DMS53 (cell line): Measurements from ENCODE around the gene SLC26A6.

Source experiments
- DNase-seq: peaks from one replicate; lab custom pipeline; 2025; lab: John Stamatoyannopoulos, UW

Gene SLC26A6

DNA sequence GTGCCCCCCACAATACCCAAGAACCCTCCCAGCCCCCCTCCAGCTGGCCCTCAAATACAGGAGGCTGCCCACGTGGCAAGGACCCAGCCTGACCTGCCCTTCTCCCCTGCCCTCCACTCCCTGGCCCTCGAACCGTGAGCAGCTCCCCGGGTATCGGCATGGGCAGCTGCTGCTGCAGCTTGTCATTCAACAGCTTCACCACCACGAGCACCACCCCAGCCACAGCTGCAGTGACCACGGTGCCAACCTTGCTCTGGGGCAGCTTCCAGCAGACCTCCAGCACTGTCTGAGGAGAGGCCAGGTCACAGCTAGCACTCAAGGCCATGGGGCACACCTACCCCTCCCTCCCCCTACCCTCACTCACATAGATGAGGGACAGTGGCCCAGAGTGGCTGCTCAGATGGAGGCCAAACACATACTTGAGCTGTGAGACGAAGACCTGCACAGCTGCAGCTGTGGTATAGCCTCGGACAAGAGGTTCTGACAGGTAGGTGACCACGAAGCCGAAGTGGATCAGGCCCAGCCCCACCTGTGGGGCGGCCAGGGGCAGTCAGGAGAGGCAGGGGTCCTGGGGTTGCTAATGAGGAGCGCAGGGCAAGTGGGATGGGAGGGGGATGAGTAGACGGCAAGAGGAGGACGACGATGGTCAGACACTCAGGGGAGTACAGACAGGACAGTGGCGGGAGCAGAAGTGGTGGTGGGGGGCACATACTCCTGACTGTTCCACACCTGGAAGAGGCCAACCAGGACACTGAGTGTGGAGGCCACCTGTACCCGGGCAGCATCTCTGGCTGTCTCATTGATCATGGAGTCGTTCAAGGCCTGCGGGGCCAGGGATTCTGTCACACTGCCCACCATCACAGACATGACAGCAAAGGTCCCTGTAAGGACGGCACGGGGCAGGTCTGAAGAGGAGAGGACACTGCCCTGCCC is 3.5 kb downstream of the SLC26A6 start:
- no peak for DNase-seq

DNA sequence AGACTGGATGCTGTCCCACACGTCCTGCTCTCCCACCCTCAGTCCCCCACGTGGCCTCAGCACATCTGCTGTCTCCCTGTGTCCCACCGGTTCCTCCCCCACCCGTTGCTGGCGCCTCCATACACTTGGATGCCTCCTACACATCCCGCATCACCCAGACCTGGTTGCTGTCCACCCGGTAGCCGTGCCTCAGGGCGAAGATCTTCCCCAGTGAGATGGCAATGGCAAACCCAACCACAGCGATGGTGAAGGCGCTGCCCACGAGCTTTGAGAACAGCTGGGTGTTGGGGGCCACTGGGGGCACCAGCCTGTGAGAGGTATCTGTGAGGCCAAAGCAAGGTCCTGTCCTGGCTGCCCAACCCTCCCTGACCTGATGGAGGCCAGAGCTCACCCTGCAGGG is 4.4 kb downstream of the SLC26A6 start:
- DNase-seq, result no peak

DNA sequence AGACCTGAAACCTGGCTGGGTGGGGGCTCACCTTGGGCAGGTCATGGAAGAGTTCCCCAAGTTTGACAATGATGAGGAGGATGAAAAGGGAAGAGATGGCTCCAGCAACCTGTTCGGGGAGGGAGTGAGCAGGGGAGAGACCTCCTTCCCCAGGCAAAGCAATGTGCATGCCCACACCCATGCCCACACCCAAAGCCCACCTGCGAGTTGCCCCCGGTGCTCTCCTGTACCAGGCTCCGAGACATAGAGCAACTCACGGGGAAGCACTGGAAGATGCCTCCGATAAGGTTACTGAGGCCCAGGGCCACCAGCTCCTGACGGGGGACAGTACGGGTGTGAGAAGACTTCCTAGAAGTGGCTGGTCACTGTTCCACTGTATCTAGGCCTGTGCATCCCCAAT is 4.9 kb downstream of the SLC26A6 start:
- DNase-seq, result no peak

DNA sequence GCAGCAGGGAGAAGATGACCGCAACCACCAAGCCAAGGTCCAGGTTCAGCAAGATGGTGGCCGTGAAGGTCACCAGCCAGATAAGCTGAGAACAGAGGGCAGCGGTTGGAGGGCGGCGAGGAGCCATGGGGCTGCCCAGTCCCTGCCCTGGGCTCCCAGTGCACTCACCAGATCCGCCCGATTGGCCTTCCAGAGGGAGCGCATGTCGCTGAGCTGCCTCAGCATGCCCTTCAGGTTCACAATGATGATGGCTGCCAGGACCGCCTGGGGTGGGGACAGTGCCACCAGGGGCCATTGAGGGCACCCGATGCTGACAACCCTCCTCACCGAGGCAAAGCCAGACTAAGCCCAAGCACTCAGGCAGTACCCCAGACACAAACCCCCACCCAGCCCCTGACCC is 5.4 kb downstream of the SLC26A6 start:
- DNase-seq, result no peak

DNA sequence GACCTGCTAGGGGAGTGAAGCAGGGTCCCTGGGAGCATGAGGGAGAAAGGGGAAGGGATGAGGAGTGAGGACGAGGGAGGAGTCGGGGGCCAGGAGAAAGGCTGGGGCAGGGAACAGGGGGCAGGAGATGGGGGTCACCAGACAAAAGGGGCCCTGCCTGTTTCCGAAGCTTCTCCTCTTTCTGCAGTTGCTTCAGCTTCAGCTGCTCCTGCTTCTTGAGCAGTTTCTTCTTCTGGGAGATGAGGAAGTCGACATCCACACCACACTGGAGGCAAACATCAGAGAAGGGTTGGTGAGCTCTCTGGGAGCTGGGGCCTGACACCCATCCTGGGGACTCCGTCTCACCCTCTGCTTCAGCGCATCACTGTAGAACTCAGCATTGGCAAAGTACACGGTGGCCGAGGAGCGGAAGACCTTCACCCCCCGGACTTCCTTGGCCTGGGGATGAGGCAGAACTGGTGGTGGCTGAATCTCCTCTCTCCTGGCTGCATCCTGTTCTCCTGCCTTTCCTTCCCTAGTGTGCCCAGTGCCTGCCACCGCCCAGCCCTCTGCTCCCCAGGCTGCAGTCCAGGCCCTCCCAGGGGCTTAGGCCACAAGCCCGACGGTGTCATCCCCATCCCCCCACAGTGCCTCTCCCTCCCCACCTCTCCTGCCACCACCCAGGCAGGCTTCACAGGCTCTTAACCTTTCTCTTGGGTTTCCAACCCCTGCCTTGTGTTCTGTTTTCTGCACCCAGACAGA is 6.8 kb downstream of the SLC26A6 start:
- no peak for DNase-seq

DNA sequence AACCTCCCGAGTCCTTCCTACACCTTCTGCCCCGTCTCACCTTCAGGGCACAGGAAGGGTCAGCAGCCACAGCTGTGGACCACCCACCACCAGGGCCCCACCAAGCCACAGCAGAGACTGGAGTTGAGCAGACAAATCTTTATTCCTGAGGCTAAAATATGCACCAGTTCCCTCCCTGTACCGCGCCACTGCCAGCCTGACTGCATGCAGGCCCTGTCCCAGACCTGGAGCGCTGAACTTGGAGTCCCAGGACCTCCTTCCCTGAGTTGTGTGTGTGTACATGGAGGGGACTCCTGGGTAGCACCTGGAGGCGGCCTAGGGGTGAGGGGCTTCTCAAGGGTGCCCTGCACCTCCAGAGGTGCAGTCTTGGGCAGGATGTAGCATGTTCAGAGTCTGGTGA is 9.7 kb downstream of the SLC26A6 start:
- no peak for DNase-seq

DNA sequence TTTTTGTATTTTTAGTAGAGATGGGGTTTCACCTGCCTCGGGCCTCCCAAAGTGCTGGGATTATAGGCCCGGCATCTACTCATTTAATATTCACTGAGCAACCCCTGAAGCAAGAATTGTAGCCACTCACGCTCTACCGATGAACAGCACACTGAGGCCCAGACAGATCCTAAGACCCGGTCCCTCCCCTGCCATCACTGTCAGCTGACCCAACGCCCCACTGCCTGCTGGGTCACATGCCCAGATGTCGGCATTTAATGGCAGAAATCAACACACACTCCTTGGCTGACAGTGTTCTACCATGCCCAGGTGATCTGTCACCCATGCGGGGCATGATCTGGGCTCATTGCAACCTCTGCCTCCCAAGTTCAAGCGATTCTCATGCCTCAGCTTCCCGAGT is 10.5 kb downstream of the SLC26A6 start:
- DNase-seq, result no peak

DNA sequence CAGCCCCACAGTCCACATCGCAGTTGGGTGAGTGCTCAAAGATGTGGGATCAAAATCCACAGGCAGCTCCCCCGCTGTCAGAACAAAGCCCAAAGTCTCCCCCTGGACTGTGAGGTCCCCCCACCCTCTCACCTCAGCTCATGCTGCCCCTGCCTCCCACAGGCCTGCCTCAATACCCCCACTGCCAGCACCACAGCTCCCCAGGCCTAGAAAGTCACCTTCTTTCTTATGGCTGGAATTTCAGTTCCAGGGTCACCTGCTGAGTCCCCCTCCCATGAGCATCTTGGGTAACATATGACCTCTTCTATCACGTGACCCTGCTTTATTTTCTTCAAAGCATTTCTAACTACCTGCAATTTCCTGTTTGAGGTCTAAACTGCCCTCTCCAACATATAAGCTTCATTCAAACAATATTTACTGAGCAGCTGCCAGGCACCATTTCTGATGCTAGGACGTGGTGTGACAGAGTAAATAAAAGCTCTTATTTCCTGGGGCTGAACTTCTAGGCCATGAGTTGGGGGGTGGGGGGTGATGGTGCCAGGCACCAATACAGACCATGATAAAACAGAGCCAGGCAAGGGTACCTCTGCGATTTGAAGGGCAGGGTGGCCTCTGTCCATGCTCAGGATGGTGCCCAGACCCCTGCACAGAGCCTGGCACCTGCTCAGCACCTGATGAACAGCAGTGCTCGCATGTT is 11.3 kb downstream of the SLC26A6 start:
- DNase-seq, result peak; percentile 78

DNA sequence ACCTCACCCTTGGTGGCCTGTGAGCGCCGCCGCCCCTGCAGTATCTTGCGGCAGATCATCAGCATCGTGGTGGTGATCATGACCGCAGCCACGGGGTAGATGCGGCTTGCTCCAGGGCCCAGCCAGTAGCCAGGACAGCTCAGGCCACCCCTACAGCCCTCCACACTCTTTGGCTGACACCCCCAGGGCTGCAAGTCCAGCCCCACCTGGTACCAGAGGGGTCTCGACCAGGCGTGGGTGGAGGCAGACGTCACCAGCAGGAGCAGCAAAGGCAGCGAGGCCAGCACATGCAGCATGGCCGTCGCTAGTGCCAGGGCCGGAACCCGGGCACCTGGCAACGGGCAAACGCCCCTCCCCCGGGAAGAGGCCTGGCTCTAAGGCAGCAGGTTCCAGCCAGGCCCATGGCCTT is 13.8 kb downstream of the SLC26A6 start, which contains the start of gene TMEM89:
Gene TMEM89 (minus strand): TSS at position 309 of the 409 bp plus-strand sequence. CDS start 13 bp downstream, at position 296.
- no peak for DNase-seq

DNA sequence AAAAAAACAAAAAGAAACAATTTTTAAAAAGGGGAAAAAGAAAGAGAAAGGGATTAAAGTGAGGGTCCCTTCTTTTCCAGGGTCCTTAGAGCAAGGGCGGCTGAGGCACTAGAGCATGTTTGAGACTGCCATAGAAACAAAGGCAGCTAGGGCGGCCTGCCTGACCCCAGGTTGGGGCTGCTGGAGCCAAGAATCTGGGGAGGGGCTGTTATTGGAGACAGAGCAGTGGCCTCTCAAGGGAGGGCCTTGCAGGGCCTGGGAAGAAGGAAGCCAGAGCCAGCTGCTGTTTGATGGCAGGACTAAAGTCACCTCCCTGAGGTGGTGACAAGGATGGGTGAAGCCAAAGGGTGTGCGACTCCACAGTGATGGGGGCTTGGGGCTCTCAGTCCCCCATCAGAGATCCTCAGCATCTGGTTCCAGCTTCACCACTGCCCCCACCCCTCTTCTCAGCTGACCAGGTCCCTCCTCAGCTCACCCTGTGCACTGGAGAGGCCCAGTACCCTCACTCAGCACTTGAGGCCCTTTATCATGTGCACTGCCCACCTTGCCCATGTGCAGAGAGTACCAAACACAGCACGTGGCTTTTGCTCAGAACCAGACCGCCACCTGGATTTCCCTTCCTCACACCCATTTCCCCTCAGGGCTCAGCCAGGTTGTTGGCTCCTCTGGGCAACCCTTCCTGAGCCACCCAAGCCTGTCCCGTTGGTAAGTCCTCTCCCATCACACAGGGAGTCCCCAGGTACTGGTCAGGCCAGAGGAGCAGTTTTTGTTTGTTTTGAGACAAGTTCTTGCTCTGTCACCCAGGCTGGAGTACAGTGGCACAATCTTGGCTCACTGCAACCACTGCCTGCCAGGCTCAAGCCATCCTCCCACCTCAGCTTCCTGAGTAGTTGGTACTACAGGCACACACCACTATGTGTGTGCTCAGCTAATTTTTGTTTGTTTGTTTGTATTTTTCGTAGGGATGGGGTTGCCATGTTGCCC is 15.4 kb downstream of the SLC26A6 start:
- no peak for DNase-seq

DNA sequence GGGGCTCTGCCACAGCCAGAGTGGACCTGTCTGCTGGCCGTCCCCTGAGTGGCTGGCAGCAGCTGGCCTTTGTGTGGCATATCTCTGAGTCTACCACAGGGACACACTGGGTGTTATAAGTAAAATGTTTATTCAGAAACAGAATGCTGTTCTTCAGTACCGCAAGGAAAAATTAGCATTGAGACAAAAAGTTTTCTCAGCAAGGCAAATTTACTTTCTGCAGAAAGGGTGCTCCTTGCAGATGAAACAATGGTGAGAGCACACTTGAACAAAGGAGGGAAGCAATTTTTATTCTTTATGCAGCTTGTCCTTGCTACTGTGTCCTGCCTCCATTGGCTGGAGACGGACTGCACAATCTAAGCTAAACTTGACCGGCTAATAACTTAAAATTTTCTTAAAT is 17.7 kb downstream of the SLC26A6 start:
- DNase-seq, result no peak

DNA sequence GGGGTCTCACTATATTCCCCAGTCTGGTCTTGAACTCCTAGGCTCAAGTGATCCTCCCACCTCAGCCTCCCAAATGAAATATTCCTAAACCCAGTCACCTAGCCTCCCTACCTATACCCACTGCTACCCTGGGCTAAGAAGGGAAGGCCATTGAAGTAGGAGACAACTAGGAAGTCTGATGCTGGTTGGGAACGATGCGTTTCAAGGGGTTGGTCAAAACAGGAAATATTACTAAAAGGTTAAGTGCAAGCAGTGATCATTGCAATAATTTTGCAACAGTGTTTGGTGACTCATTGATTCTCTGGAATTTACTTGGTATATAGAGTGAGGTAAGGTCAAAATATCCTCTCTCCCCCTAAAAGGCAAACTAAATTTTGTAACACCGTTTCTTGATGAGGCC is 21.2 kb downstream of the SLC26A6 start:
- DNase-seq, result no peak

DNA sequence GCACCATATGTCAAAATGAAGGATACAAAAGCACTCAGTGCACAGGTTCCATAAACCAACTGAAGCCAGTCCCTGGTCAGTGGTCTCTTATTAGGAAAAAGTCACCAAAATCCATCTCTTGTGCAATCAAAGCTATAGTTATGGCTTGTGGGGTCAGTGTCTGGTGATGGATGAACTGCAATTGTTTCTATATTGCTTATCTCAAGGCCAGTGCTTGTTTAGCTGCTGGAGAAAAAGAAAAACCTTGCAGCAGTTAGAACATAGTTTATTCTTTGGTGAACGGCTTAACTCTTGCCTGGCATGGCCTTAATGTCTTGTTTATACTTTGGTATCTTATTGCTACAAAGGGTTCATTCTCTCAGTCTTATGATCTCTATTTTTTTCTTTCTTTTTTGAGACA is 23.0 kb downstream of the SLC26A6 start:
- DNase-seq, result no peak

DNA sequence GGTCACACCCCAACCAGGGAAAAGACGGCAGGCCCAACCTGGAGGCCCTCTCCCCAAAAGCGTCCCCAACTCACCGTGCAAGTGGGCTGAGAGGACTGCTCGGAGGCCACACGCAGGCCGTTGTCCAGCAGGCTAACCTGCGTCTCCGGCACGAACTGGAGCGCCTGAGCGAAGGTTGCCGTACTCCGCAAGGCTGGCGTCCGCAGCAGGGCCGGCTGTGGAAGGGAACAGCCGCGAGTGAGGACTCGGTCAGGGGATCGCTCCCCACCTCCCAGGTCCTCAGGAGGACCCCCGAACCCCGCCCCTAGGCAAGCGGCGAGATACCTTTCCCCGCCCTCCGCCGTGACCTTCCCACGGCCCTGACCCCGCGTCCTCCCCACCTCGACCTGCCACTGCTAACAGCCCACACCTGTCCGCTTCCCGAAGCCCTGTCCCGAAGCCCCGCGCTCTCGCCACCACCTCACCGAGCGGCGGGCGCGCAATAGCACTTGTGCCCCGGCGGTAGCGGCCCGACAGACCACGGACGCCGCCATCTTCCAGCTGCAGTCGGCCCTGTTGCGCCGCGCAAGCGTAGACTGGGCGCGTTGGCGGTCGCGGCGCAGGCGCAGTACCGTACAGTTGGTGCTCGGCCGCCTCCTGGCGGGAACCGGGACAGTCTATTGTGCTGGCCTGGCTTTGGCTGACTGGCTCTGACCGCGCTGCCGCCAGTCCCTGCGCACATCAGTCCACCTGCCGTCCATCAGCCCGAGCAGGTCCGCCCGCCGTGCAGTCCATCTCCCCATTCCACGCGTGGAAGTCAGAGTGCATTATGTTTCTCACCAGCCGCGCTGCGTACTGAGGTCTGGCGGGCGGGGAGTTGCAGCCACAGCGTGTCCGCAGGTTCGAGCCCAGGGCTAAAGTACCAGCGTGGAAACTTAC is 25.9 kb downstream of the SLC26A6 start, which contains the start of gene UQCRC1:
Gene UQCRC1 (minus strand): TSS at position 559 of the 918 bp plus-strand sequence. CDS start 26 bp downstream, at position 533.
- DNase-seq, result peak; percentile 85

DNA sequence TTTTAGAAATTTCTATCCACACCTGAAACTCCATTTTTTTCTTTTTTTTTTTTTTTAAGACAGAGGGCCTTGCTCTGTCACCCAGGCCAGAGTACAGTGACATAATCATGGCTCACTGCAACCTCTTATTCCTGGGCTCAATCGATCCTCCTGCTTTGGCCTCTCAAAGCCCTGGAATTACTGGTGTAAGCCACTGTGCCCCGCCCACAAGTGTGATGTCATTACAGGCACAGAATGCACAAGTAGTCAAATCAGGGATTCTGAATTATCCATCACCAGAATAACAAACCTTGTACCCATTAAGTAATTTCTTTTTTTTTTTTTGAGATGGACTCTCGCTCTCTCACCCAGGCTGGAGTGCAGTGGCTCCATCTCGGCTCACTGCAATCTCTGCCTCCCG is 27.7 kb downstream of the SLC26A6 start:
- DNase-seq, result peak; percentile 13

DNA sequence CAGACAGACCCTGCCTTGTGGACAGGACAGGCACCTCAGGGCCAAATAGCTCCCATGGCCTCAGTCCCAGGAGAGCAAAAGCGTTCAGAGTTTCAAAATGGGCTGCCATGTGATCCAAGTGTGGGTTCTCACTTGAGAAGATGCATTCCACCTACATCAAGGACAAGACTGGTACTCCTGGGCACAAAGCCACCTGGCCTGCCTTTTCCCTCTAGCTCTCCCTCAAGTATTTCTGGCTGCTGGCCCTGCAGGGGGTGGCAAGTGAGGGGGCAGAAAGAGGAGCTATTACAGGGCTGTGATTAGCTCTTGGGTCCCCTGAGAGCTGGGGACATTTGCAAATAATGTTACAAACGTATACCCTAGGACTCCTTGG is 33.7 kb downstream of the SLC26A6 start:
- DNase-seq, result no peak

DNA sequence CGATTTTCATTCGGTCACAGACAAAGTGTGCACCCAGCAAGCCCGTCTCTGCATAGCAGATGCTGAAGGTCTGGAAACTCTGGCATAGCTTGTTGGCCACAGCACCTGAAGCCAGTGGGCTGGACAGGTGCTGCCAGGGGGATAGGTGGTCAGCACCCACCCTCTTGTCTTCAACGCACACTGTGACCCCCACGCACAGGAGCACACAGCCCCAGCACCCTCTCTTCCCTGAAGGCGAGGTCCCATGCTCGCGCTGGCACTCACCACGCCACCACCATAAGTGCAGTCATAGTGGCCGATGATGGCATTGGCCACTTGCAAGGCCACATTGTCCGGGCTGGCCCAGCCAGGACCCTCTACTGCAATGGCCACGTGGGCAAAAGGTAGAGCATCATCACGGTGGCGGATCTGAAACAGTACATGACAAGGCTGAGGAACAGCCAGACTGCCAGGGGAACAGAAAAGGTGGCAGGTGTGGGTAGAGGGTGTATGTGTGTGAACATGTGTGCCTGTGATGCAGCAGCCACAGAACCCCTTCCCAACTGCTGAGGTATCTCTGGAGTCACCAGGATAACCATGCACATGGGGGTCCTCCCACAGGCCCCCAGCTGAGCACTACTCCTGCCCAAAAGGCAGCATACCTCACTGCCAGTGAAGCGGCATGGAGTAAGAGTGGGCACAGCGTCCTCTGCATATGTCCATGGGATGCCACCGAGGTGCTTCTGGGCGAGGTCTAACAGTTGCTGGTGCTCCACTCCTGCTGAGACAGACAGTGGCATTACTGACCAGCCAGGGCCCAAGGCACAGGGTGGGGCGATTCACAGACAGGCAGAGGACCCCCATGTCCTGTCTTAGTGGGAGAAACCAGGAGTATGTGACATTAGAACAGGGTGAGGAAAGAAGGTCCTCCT is 34.3 kb downstream of the SLC26A6 start:
- DNase-seq, result no peak

DNA sequence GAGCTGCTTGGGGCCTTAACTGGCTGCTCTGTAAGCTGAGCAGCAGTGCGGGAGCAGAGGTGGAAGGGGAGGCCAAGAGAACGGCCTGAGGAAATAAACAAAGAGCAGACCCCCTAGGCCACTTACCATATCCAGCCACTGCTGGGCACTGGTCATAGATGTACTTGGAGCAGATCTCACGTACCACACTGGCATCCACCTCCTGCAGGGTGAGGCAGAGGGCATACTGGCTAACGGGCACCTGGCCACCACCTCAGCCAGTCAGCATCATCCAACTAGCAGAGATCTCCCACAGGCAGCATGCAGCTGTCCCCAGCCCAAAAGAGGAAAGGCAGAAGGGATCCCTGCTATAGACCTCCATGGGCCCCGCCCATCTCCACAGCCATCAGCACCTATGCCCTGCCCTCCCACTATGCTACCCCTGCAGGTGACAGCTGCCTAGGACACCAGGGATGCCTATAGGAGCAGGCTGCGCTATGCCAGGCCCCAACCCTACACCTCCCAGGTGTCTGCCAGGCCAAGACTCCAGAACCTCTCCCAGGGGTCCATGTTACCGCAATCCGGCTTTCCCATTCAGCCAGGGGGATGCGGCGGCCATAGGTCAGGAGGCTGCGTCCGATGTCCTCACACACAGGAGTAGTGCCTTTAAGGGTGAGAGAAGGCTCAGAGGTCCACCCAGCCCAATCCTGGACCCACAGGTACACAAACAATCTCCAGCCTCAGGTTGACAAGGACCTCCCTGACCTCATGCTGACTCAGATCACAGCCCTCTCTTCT is 35.6 kb downstream of the SLC26A6 start:
- DNase-seq, result no peak
